KMS-11 (cell line): ENCODE results near the gene CHST5.

ENCODE experiments used
- H2AFZ ChIP-seq: fragments of 200-600 bp; sonication (generic); 2 replicates; pipeline ENCODE4 v1.6.1; 2016; ENCODE audit warnings: antibody characterized with exemption, mixed run types, low read depth
- H3K27ac ChIP-seq: fragments of 200-600 bp; sonication (generic); 2 replicates; pipeline ENCODE4 v1.6.1; 2016; ENCODE audit warnings: mild to moderate bottlenecking, mixed run types
- H3K27me3 ChIP-seq: fragments of 200-600 bp; sonication (generic); 2 replicates; pipeline ENCODE4 v1.6.1; 2017; ENCODE audit warnings: mild to moderate bottlenecking, low read depth, mixed run types, moderate library complexity; ENCODE audit not compliant: insufficient read depth
- H3K36me3 ChIP-seq: fragments of 200-600 bp; sonication (generic); 2 replicates; pipeline ENCODE4 v1.6.1; 2017; ENCODE audit warnings: mild to moderate bottlenecking, mixed run types; ENCODE audit not compliant: insufficient read depth
- H3K4me1 ChIP-seq: fragments of 200-600 bp; sonication (generic); 2 replicates; pipeline ENCODE4 v1.6.1; 2016; ENCODE audit warnings: mild to moderate bottlenecking, low read depth, mixed run types; ENCODE audit not compliant: poor library complexity, severe bottlenecking
- H3K4me2 ChIP-seq: fragments of 200-600 bp; sonication (generic); 2 replicates; pipeline ENCODE4 v1.7.0; 2016; ENCODE audit warnings: mild to moderate bottlenecking, mixed run types
- H3K4me3 ChIP-seq: fragments of 200-600 bp; sonication (generic); IDR thresholded peaks from 2 replicates; pipeline ENCODE4 v1.6.1; 2017; ENCODE audit warnings: low read depth, low read length, mixed read lengths; ENCODE audit not compliant: insufficient read depth
- H3K79me2 ChIP-seq: fragments of 200-600 bp; sonication (generic); 2 replicates; pipeline ENCODE4 v1.6.1; 2016; ENCODE audit warnings: low read depth, mixed run types; ENCODE audit not compliant: insufficient read depth
- H3K9ac ChIP-seq: fragments of 200-600 bp; sonication (generic); 2 replicates; pipeline ENCODE4 v1.6.1; 2016; ENCODE audit warnings: mild to moderate bottlenecking, mixed run types
- H4K20me1 ChIP-seq: fragments of 200-600 bp; sonication (generic); 2 replicates; pipeline ENCODE4 v1.6.1; 2016; ENCODE audit warnings: mild to moderate bottlenecking, mixed run types; ENCODE audit not compliant: insufficient read depth
- TF ChIP-seq, protein P1 (sequence below): fragments of 200-600 bp; sonication (generic); conservative IDR thresholded peaks from 2 replicates; pipeline ENCODE4 v1.6.1; 2017; ENCODE audit warnings: low read depth, mild to moderate bottlenecking, antibody characterized with exemption, low read length, moderate library complexity, mixed read lengths

Gene CHST5

DNA sequence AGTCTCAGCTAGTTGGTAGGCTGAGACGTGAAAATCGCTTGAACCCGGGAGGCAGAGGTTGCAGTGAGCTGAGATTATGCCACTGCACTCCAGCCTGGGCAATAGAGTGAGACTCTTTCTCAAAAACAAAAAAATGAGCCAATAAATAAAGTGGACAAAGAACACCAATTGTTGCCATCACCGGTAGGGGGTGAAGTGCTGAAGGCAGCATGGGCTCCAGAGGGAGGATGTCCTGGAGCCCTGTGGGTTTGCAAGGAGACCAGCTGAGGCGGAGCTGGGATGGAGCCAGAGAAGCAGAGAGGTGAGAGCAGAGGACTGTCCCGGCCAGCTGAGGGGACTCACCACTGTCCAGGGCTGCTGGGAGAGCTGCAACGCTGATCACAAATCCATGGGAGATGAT, 54.4 kb downstream of the CHST5 start:
- TF ChIP-seq, protein P1, sequence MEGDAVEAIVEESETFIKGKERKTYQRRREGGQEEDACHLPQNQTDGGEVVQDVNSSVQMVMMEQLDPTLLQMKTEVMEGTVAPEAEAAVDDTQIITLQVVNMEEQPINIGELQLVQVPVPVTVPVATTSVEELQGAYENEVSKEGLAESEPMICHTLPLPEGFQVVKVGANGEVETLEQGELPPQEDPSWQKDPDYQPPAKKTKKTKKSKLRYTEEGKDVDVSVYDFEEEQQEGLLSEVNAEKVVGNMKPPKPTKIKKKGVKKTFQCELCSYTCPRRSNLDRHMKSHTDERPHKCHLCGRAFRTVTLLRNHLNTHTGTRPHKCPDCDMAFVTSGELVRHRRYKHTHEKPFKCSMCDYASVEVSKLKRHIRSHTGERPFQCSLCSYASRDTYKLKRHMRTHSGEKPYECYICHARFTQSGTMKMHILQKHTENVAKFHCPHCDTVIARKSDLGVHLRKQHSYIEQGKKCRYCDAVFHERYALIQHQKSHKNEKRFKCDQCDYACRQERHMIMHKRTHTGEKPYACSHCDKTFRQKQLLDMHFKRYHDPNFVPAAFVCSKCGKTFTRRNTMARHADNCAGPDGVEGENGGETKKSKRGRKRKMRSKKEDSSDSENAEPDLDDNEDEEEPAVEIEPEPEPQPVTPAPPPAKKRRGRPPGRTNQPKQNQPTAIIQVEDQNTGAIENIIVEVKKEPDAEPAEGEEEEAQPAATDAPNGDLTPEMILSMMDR = no peak
- H3K36me3 ChIP-seq = no peaks in the 10 kb centered on the region
- no peak overlapping the region for H3K9ac ChIP-seq
- no peak overlapping the region for H3K27ac ChIP-seq
- no peaks in the 10 kb centered on the region for H3K27me3 ChIP-seq
- no peak overlapping the region for H3K4me2 ChIP-seq
- H3K4me1 ChIP-seq = no peaks in the 10 kb centered on the region
- no peak overlapping the region for H3K4me3 ChIP-seq
- H3K79me2 ChIP-seq = no peaks in the 10 kb centered on the region
- no peaks in the 10 kb centered on the region for H4K20me1 ChIP-seq
- H2AFZ ChIP-seq = no peak overlapping the region

DNA sequence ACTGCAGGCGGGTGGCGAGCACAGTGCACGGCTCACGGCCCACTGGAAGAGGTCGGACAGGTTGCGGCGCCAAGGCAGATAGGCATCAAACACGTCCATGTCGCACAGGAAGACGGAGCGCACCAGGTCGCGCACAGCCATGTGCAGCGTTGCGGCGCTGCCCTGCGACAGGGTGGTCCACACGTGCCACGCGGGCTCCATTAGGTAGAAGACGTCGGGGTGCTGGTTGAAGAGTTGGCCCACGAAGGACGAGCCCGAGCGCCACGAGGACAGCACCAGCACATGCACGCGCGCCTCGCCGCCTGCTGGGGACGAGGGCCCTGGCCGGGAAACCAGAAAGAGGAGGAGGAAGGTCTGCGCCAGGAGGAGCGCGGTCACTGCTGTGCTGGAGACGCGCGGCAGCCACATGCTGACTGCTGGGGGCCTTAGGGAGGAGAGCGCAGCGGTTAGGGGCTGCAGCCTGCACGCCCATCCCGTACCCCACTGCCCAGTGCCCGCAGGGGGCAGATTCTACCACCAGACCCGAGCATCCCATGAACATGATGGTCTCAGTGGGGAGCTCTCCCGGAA, 56.4 kb downstream of the CHST5 start:
- no peaks in the 10 kb centered on the region for H4K20me1 ChIP-seq
- H2AFZ ChIP-seq = no peak overlapping the region
- H3K4me1 ChIP-seq = no peaks in the 10 kb centered on the region
- H3K27me3 ChIP-seq = no peaks in the 10 kb centered on the region
- TF ChIP-seq, protein P1 = no peak
- no peak overlapping the region for H3K27ac ChIP-seq
- no peak overlapping the region for H3K9ac ChIP-seq
- no peaks in the 10 kb centered on the region for H3K79me2 ChIP-seq
- H3K36me3 ChIP-seq = no peaks in the 10 kb centered on the region
- no peak overlapping the region for H3K4me3 ChIP-seq
- no peak overlapping the region for H3K4me2 ChIP-seq
